Transverse colon (tissue), 4 donors: ENCODE results near the gene KRT81. TPM values are rescaled to one million over a fixed set of nuclear protein-coding genes. Genes with fewer than 3 reads are reported as not detected.

Source experiments
- DNase-seq: peaks from one replicate; pipeline ENCODE4 v3.0.0-alpha.2; 2019
- H3K27ac ChIP-seq, 4 donors: fragments of 200-600 bp; sonication (generic); 2 replicates each; pipeline ENCODE4 v1.5.1; 2016 to 2018; ENCODE audit warnings: inconsistent platforms in 4 of 4
- H3K27me3 ChIP-seq: fragments of 200-600 bp; sonication (generic); 2 replicates; pipeline ENCODE4 v1.5.1; 2017; ENCODE audit warnings: inconsistent platforms
- H3K36me3 ChIP-seq, 4 donors: fragments of 200-600 bp; sonication (generic); 2 replicates each; pipeline ENCODE4 v1.5.1; 2017 to 2019; ENCODE audit warnings: inconsistent platforms in 4 of 4
- H3K4me1 ChIP-seq, 4 donors: fragments of 200-600 bp; sonication (generic); 2 replicates each; pipeline ENCODE4 v1.5.1; 2017 to 2020; ENCODE audit warnings: inconsistent platforms in 4 of 4
- H3K4me3 ChIP-seq, 4 donors: fragments of 200-600 bp; sonication (generic); 1 replicate in 1 of 4; 2 replicates in 3 of 4; pipeline versions ENCODE4 v1.5.1 to v1.6.1; 2017 to 2019; ENCODE audit warnings: inconsistent platforms in 4 of 4
- H3K9me3 ChIP-seq, 2 donors: fragments of 200-600 bp; sonication (generic); 2 replicates each; pipeline ENCODE4 v1.5.1; 2017 to 2019; ENCODE audit warnings: inconsistent platforms in 2 of 2
- CTCF ChIP-seq, 5 experiments: fragments of 200-600 bp in 3 of 5; fragments of 450-650 bp in 2 of 5; sonication (generic) in 3 of 5; IDR thresholded peaks; 1 replicate in 2 of 5; 2 replicates in 3 of 5; pipeline ENCODE4 v1.5.1; 2016 to 2017; ENCODE audit warnings: antibody characterized with exemption in 5 of 5, inconsistent platforms in 3 of 5, mild to moderate bottlenecking in 2 of 5, moderate library complexity in 1 of 5
- EP300 ChIP-seq: sonication (generic); formaldehyde crosslinking; IDR thresholded peaks from one replicate; pipeline ENCODE4 v1.6.1; 2017; ENCODE audit warnings: antibody characterized with exemption, low read depth
- POLR2A ChIP-seq: fragments of 450-650 bp; IDR thresholded peaks from one replicate; pipeline ENCODE4 v1.6.1; 2016; ENCODE audit warnings: antibody characterized with exemption, mild to moderate bottlenecking, moderate library complexity
- POLR2AphosphoS5 ChIP-seq, 3 donors: sonication (generic); formaldehyde crosslinking; IDR thresholded peaks; one replicate each; pipeline ENCODE4 v1.6.1; 2016; ENCODE audit warnings: antibody characterized with exemption in 3 of 3
- WGBS, 2 donors: methylation state at CpG; one replicate each; pipeline ENCODE4 v1.1.5; 2018; ENCODE audit warnings: low coverage in 1 of 2; 5-methylcytosine and 5-hydroxymethylcytosine counted together
- in situ Hi-C, 4 donors: fragments of 200-750 bp; cut with MboI; loops; one replicate each; pipeline versions ENCODE4 v1.15.0 to v1.15.1; 2017; ENCODE audit warnings: low sequenced_read_pairs in 3 of 4, low pct_ligation_motif_present in 1 of 4, low pct_unique_long_range_greater_than_20kb in 1 of 4
- intact Hi-C: fragments of 100-400 bp; cut with DNase I; formaldehyde crosslinking; loops from one replicate; pipeline ENCODE4 v1.15.1; 2023; ENCODE audit warnings: low total_unique reads
- total RNA-seq, 4 donors: library from RNA; depleted of rRNA; stranded (reverse); fragments of >200 nt; gene quantifications; one replicate each; pipeline ENCODE4 v1.1.0, GENCODE V29; 2016

The KRT81 gene
- not detected for total RNA-seq

- no peak for TF ChIP-seq POLR2AphosphoS5 (IDR thresholded peaks at IDR 0.05)
- no peak for TF ChIP-seq EP300
- TF ChIP-seq CTCF (IDR thresholded peaks at IDR 0.05): no peak
- TF ChIP-seq POLR2A: no peak
- Histone ChIP-seq H3K27me3 (peaks cover 5% of the 10 kb centered on the region), H3K9me3 (no peaks in the 10 kb centered on the region), H3K4me3 (no peak within 1 kb of the TSS), H3K36me3 (no peaks in the 10 kb centered on the region), H3K27ac (no peak within 1 kb of the TSS), H3K4me1 (no peaks in the 10 kb centered on the region)
- in situ Hi-C loops: no loop called here
- intact Hi-C loops: no loop called here
- 67% methylated on average over 24 of the region's 32 CpGs; no CpG with 5 or more reads in 1 of the 2 donors for WGBS, 2 donors
- no peak for DNase-seq
Measured at GRCh38 chr12:52291267-52291935, at the start of gene KRT81. KRT81 (minus strand) TSS chr12:52291534; CDS start chr12:52291465, 69 bp downstream.

- intact Hi-C loops: no loop called here
- no peak for DNase-seq
Measured at GRCh38 chr12:52338241-52338960, 47.1 kb upstream of the KRT81 start.

GRCh38 chr12:52337054-52337453 lies 45.7 kb upstream of the KRT81 start:
- Histone ChIP-seq H3K27ac (no peak overlapping the region), H3K9me3 (peaks cover 0 to 5% of the 10 kb centered on the region in 2 donors), H3K27me3 (peaks cover 9% of the 10 kb centered on the region), H3K4me3 (no peak overlapping the region), H3K4me1 (peaks cover 0 to 8% (median 0%) of the 10 kb centered on the region in 4 donors), H3K36me3 (no peaks in the 10 kb centered on the region)
- intact Hi-C loops (no loop called here), in situ Hi-C loops (no loop called here)
- no peak for TF ChIP-seq POLR2A
- TF ChIP-seq EP300: no peak
- no peak for TF ChIP-seq POLR2AphosphoS5 (IDR thresholded peaks at IDR 0.05)
- no peak for TF ChIP-seq CTCF (IDR thresholded peaks at IDR 0.05)
- WGBS, 2 donors: 29% methylated on average over 1 of the region's 1 CpG; no CpG with 5 or more reads in 1 of the 2 donors
- no peak for DNase-seq

More at GRCh38 chr12:52338241-52338960, 47.1 kb upstream of the KRT81 start:
- H3K4me3 ChIP-seq: no peak overlapping the region
- H3K27me3 ChIP-seq: peaks cover 9% of the 10 kb centered on the region
- H3K4me1 ChIP-seq: peaks cover 0 to 8% (median 0%) of the 10 kb centered on the region in 4 donors
- peaks cover 0 to 5% of the 10 kb centered on the region in 2 donors for H3K9me3 ChIP-seq
- 66 to 69% methylated on average over 6 to 10 of the region's 10 CpGs for WGBS, 2 donors
- H3K27ac ChIP-seq: no peak overlapping the region
- in situ Hi-C loops: no loop called here
- TF ChIP-seq POLR2A (no peak), EP300 (no peak), POLR2AphosphoS5 (IDR thresholded peaks at IDR 0.05) (no peak), CTCF (IDR thresholded peaks at IDR 0.05) (no peak)
- no peaks in the 10 kb centered on the region for H3K36me3 ChIP-seq

GRCh38 chr12:52336641-52337040 lies 45.3 kb upstream of the KRT81 start:
- intact Hi-C loops: no loop called here
- peaks cover 0 to 8% (median 0%) of the 10 kb centered on the region in 4 donors for H3K4me1 ChIP-seq
- WGBS, 2 donors: 45% methylated on average over 2 of the region's 2 CpGs
- H3K27ac ChIP-seq: no peak overlapping the region
- H3K36me3 ChIP-seq: no peaks in the 10 kb centered on the region
- no peak for DNase-seq
- no peak overlapping the region for H3K4me3 ChIP-seq
- peaks cover 0 to 5% of the 10 kb centered on the region in 2 donors for H3K9me3 ChIP-seq
- no peak for TF ChIP-seq POLR2AphosphoS5 (IDR thresholded peaks at IDR 0.05)
- no peak for TF ChIP-seq CTCF (IDR thresholded peaks at IDR 0.05)
- no peak for TF ChIP-seq EP300
- no peak for TF ChIP-seq POLR2A
- in situ Hi-C loops: no loop called here
- H3K27me3 ChIP-seq: peaks cover 9% of the 10 kb centered on the region
